NCI-H345 (cell line): ENCODE results near the gene CGN.
A peak's percentile ranks its signal among the peaks of the same experiment; 100 is the strongest.
"Not testable (repeated sequence)": the region's sequence is repeated elsewhere in the genome, so short reads cannot be mapped to it uniquely, and the experiment has no call there.

ENCODE experiments used
- DNase-seq: peaks from one replicate; lab custom pipeline; 2025; lab: John Stamatoyannopoulos, UW

The CGN gene

GRCh38 chr1:151502035-151502700, 9.0 kb upstream of the CGN start:
- no peak for DNase-seq

GRCh38 chr1:151502859-151503780, 8.1 kb upstream of the CGN start:
- no peak for DNase-seq

- no peak for DNase-seq
Measured at GRCh38 chr1:151504252-151504651, 6.9 kb upstream of the CGN start.

GRCh38 chr1:151504759-151505158, 6.4 kb upstream of the CGN start:
- no peak for DNase-seq

GRCh38 chr1:151508833-151509232, 2.4 kb upstream of the CGN start:
- DNase-seq: no peak

GRCh38 chr1:151509350-151510019, 1.7 kb upstream of the CGN start:
- no peak for DNase-seq

- no peak for DNase-seq
Measured at GRCh38 chr1:151510020-151510405, 1.2 kb upstream of the CGN start.

GRCh38 chr1:151510614-151510956, 602 bp upstream of the CGN start:
- no peak for DNase-seq

- peak; percentile 67 for DNase-seq
Measured at GRCh38 chr1:151511636-151512215, 539 bp downstream of the CGN start.

- DNase-seq: no peak
Measured at GRCh38 chr1:151512326-151512725, 1.1 kb downstream of the CGN start.

- DNase-seq: peak; percentile 45
Measured at GRCh38 chr1:151512801-151513625, 1.8 kb downstream of the CGN start.

GRCh38 chr1:151513626-151514121, 2.5 kb downstream of the CGN start:
- DNase-seq: no peak

GRCh38 chr1:151514366-151514765, 3.2 kb downstream of the CGN start:
- no peak for DNase-seq

GRCh38 chr1:151515265-151515664, 4.1 kb downstream of the CGN start:
- DNase-seq: no peak

GRCh38 chr1:151516031-151516511, 4.9 kb downstream of the CGN start:
- DNase-seq: no peak

- no peak for DNase-seq
Measured at GRCh38 chr1:151518431-151518830, 7.2 kb downstream of the CGN start.

GRCh38 chr1:151518936-151519335, 7.7 kb downstream of the CGN start:
- no peak for DNase-seq

GRCh38 chr1:151519667-151520066, 8.5 kb downstream of the CGN start:
- DNase-seq: no peak

GRCh38 chr1:151520359-151520758, 9.2 kb downstream of the CGN start:
- DNase-seq: no peak

GRCh38 chr1:151522427-151522826, 11.2 kb downstream of the CGN start:
- DNase-seq: not testable (repeated sequence)

- no peak for DNase-seq
Measured at GRCh38 chr1:151523326-151523725, 12.1 kb downstream of the CGN start.
